ELF-1 (cell line): ENCODE measurements around the gene TERT.
A peak's percentile ranks its signal among the peaks of the same experiment; 100 is the strongest.
"Not testable (repeated sequence)": the region's sequence is repeated elsewhere in the genome, so short reads cannot be mapped to it uniquely, and the experiment has no call there.

Source experiments
- DNase-seq: peaks from one replicate; pipeline ENCODE4 v3.0.0-alpha.2; 2016; ENCODE audit warnings: low read depth, low spot score

The TERT gene

DNA sequence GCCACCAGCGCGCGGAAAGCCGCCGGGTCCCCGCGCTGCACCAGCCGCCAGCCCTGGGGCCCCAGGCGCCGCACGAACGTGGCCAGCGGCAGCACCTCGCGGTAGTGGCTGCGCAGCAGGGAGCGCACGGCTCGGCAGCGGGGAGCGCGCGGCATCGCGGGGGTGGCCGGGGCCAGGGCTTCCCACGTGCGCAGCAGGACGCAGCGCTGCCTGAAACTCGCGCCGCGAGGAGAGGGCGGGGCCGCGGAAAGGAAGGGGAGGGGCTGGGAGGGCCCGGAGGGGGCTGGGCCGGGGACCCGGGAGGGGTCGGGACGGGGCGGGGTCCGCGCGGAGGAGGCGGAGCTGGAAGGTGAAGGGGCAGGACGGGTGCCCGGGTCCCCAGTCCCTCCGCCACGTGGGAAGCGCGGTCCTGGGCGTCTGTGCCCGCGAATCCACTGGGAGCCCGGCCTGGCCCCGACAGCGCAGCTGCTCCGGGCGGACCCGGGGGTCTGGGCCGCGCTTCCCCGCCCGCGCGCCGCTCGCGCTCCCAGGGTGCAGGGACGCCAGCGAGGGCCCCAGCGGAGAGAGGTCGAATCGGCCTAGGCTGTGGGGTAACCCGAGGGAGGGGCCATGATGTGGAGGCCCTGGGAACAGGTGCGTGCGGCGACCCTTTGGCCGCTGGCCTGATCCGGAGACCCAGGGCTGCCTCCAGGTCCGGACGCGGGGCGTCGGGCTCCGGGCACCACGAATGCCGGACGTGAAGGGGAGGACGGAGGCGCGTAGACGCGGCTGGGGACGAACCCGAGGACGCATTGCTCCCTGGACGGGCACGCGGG lies at the start of gene TERT:
Gene TERT (minus strand): TSS at position 234 of the 815 bp plus-strand sequence. CDS start 79 bp downstream, at position 155.
- DNase-seq = peak; percentile 39

- no peak for DNase-seq
Measured at GRCh38 chr5:1343931-1344901, 49.3 kb upstream of the TERT start.

DNA sequence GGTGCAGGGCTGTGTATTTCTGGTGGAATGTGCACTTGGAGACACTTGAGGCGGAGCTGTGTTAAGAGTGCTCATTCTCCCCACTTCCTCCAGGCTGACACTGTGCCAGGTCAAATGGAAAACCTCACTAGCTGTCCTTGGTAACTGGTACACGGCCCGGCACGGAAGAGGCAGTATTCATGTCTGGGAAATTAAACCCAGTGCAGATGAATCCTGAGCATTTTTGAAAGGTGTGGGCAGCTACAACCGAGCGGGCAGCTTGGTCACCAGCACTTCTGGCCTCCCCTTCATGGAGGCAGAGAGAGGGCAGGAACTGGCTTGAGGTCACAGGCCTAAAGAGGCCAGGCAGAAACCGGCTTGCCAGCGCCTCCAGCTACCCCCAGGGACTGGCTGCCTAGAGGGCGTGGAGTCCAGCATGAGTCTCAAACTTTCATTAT lies 48.5 kb upstream of the TERT start:
- DNase-seq = no peak

DNA sequence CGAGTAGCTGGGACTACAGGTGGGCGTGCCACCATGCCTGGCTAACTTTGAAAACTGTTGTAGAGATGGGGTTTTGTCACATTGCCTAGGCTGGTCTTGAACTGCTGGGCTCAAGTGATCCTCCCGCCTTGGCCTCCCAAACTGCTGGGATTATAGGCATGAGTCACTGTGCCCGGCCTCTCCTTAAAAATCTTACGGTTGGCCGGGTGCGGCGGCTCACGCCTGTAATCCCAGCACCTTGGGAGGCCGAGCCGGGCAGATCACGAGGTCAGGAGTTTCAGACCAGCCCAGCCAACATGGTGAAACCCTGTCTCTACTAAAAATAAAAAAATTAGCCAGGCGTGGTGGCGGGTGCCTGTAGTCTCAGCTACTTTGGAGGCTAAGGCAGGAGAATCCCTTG lies 47.8 kb upstream of the TERT start:
- DNase-seq = not testable (repeated sequence)

DNA sequence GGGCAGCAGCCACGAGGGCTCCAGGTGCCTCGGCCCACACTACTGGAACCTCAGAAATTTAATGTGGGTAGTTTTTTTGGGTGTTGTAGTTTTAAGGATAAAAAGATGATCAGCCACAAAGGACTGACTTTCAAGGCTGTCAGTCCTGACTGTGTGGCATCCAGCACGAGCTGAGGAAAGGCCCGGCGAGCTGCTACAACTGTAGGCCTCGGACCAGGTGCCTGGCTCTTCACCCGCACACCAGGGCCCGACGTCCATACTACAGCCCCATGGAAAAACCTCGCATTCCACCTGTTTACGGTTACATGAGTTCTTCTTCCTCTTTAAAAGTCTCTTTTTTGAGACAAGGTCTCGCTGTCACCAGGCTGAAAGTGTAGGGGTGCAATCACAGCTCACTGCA lies 47.4 kb upstream of the TERT start:
- DNase-seq = no peak

GRCh38 chr5:1341863-1342262 lies 47.0 kb upstream of the TERT start:
- DNase-seq = no peak

- not testable (repeated sequence) for DNase-seq
Measured at GRCh38 chr5:1339818-1340210, 44.9 kb upstream of the TERT start.

DNA sequence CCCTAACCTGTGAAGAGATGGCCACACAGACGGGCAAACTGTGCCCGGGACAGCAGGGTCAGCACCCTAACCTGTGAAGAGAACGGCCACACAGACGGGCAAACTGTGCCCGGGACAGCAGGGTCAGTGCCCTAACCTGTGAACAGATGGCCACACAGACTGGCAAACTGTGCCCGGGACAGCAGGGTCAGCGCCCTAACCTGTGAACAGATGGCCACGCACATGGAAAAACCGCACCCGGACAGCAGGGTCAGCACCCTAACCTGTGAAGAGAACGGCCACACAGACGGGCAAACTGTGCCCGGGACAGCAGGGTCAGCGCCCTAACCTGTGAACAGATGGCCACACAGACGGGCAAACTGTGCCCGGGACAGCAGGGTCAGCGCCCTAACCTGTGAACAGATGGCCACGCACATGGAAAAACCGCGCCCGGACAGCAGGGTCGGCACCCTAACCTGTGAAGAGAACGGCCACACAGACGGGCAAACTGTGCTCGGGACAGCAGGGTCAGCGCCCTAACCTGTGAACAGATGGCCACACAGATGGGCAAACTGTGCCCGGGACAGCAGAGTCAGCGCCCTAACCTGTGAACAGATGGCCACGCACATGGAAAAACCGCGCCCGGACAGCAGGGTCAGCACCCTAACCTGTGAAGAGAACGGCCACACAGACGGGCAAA lies 44.4 kb upstream of the TERT start:
- not testable (repeated sequence) for DNase-seq

GRCh38 chr5:1338506-1339070 lies 43.7 kb upstream of the TERT start:
- DNase-seq = no peak

DNA sequence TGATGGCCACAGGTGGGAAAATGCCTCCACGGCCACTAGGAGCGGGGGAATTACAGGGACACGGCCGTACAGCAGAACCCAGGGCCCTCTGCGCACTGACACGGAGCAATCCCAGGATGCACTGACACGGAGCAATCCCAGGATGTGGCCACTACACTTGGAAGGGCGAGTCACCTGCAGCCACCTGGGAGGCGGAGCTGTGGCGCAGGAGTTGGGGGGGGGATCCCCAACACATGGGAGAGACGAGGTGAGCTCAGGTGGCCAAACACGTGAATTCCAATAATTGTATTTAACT lies 43.3 kb upstream of the TERT start:
- DNase-seq = no peak

- DNase-seq = no peak
Measured at GRCh38 chr5:1337489-1338195, 42.8 kb upstream of the TERT start.

DNA sequence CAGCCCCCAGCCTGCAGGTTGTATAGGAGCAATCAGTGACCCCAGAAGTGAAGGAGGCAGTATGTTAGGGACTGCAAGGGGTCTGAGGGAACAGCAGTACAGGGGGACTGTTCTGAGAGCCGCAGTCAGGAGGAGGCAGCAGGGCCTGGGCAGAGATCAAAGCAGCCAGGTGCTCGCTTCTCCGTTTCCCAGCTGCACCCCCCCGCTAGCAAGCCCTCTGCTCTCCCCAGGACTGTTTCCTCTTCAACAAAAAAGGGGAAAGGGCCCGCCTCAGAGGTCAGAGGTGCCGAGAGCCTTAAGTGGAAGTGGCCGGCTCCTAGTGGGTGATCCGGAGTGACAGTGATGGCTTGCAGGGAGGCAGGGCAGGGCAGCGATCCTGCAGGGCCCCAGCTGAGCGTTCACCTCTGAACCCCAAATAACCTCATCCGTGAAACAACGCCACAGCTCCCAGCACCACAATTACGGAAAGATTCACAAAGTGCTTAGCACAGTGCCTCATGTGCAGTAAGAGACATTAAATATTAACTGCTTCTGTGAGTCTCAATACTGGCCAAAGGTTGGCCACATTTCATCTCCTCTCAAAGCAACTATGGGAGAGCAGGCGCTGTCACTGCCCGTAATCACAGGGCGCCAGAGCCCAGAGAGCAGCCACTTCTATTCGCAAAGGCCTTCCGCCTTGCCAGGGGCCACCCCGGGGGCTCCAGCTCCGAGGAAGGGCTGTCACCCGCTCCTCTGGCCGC lies 42.1 kb upstream of the TERT start:
- no peak for DNase-seq

DNA sequence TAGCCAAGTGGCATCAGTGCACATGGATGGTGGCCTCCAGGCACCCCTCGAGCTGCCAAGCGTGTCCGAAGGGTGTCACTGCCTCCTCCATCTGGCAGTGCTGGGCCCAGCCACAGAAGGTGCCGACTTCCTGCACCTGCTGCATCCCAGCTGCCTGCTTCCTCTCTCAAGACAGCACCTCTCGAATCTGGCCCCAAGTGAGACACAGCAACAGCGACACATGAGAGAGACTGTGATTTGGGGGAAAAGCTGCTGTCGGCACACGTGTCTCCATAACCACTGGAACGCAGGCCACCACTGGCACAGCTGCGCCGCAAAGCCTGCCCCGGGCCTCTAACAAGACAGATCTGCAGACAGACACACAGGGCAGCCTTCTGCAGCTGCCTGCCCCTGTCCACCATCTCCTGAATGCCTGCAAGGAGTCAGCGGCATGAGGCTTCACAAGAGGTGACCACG lies 41.3 kb upstream of the TERT start:
- no peak for DNase-seq

GRCh38 chr5:1335540-1336095 lies 40.8 kb upstream of the TERT start:
- DNase-seq = no peak

DNA sequence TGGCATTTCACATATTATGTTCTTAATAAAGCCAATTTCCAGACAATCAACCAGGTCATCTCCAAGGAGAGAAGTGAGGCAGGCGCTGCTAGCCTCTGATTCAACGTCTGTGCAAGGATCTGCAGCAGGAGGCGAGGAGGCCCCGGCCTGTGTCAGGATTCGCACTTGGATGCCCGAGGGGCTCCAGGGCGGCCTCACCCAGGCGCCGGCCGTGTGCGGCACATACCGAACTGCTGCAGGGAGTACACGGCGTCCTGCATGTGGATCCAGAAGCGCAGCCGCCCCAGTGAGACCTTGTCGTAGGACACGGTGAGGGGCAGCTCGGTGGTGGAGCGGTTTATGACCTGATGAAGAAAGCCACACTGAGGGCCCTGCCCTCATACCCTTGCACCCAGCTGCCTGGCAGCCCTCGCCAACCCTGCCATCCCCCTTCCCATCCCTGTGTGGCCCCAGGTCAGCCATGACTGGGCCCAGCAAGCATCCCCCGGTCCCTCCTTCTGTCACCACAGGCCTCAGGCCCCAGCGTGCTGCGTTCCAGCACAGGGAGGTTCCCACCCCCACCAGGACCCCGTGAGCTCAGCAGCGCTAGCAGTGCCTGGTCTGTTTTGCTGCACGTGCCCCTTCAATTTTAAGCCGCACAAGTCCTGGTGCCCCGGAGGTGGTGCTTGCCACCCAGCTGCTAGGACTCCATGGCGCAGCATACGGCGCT lies 40.1 kb upstream of the TERT start:
- DNase-seq = no peak

GRCh38 chr5:1333986-1334385 lies 39.1 kb upstream of the TERT start:
- DNase-seq = no peak

DNA sequence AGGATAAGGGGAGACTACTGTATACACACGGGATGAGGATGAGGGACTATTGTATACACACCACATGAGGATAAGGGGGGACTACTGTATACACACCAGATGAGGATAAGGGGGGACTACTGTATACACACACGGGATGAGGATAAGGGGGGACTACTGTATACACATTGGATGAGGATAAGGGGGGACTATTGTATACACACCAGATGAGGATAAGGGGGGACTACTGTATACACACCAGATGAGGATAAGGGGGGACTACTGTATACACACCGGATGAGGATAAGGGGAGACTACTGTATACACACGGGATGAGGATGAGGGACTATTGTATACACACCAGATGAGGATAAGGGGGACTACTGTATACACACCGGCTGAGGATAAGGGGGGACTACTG lies 38.4 kb upstream of the TERT start:
- not testable (repeated sequence) for DNase-seq

GRCh38 chr5:1332461-1333001 lies 37.7 kb upstream of the TERT start:
- DNase-seq = no peak

DNA sequence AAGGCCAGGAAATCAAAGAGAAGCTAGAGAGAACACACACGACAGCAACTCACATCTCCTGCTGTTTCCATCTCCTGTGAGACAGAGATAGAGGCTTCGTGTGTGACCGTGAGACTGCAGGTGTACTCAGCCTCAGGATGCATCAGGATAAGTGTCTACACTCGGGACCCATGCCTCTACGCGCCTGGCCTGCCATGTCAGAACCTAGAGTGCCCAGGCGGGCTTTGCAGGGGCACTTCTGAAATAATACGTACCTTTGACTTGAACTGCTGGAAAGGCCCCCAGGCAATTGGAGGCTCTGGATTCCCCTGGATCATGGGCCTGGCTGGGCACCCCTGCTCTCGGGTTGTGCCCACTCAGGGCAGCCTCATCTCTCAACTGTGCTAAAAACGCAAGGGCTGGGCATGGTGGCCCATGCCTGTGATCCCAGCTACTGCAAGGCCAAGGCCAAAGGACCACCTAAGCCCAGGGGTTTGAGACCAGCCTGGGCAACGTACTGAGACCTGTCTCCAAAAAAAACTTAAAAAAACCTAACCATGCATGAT lies 37.1 kb upstream of the TERT start:
- no peak for DNase-seq
